Hepatocyte (in vitro differentiated cells): ENCODE data around the gene OXSR1. TPM values are rescaled to one million over a fixed set of nuclear protein-coding genes. Genes with fewer than 3 reads are reported as not detected.

ENCODE experiments used
- DNase-seq: peaks from one replicate; pipeline ENCODE4 v3.0.0-alpha.2; 2016; ENCODE audit warnings: low spot score
- H2AFZ ChIP-seq: fragments of 200-600 bp; sonication (generic); 2 replicates; pipeline ENCODE4 v1.6.0; 2016; ENCODE audit warnings: antibody characterized with exemption, mild to moderate bottlenecking
- H3K27ac ChIP-seq: fragments of 200-600 bp; sonication (generic); 2 replicates; pipeline ENCODE4 v1.5.1; 2016; ENCODE audit warnings: mild to moderate bottlenecking
- H3K27me3 ChIP-seq: fragments of 200-600 bp; sonication (generic); 2 replicates; pipeline ENCODE4 v1.6.1; 2016
- H3K36me3 ChIP-seq: fragments of 200-600 bp; sonication (generic); replicated peaks from 2 replicates; pipeline ENCODE4 v1.5.1; 2016; ENCODE audit warnings: low read depth; ENCODE audit not compliant: insufficient read depth
- H3K4me1 ChIP-seq: fragments of 200-600 bp; sonication (generic); 2 replicates; pipeline ENCODE4 v1.5.1; 2016; ENCODE audit warnings: mild to moderate bottlenecking, moderate library complexity; ENCODE audit not compliant: insufficient read depth
- H3K4me2 ChIP-seq: fragments of 200-600 bp; sonication (generic); 2 replicates; pipeline ENCODE4 v1.6.0; 2016
- H3K4me3 ChIP-seq: fragments of 200-600 bp; sonication (generic); 2 replicates; pipeline ENCODE4 v1.5.1; 2016; ENCODE audit warnings: mild to moderate bottlenecking
- H3K79me2 ChIP-seq: fragments of 200-600 bp; sonication (generic); 2 replicates; pipeline ENCODE4 v1.6.0; 2017; ENCODE audit warnings: mild to moderate bottlenecking
- H3K9me2 ChIP-seq: fragments of 200-600 bp; sonication (generic); replicated peaks from 2 replicates; pipeline ENCODE4 v1.6.0; 2017; ENCODE audit warnings: mild to moderate bottlenecking; ENCODE audit not compliant: insufficient read depth
- H3K9me3 ChIP-seq: fragments of 200-600 bp; sonication (generic); 2 replicates; pipeline ENCODE4 v1.5.1; 2016; ENCODE audit warnings: low read depth, mild to moderate bottlenecking
- H4K20me1 ChIP-seq: fragments of 200-600 bp; sonication (generic); 2 replicates; pipeline ENCODE4 v1.6.0; 2016; ENCODE audit warnings: mild to moderate bottlenecking; ENCODE audit not compliant: insufficient read depth, poor library complexity, severe bottlenecking
- EZH2 ChIP-seq: fragments of 200-600 bp; sonication (generic); IDR thresholded peaks from 2 replicates; pipeline ENCODE4 v1.6.1; 2016; ENCODE audit warnings: antibody characterized with exemption, mild to moderate bottlenecking, borderline replicate concordance
- EZH2phosphoT487 ChIP-seq: fragments of 200-600 bp; sonication (generic); IDR thresholded peaks from one replicate; pipeline ENCODE4 v1.6.1; 2018; ENCODE audit warnings: antibody characterized with exemption, mild to moderate bottlenecking, low read depth, moderate library complexity; ENCODE audit not compliant: unreplicated experiment, severe bottlenecking
- WGBS: methylation state at CpG from one replicate; pipeline ENCODE4 v1.1.6; 2016; ENCODE audit warnings: low lambda C conversion rate; ENCODE audit errors: missing lambda C conversion rate; 5-methylcytosine and 5-hydroxymethylcytosine counted together
- polyA plus RNA-seq: library from polyadenylated mRNA; unstranded; fragments of >200 nt; fragmentation: Nextera tagmentation; extraction: Ambion mirVana; gene quantifications from 2 replicates; pipeline ENCODE4 v1.2.1, GENCODE V29; 2016
- total RNA-seq: library from RNA; depleted of rRNA; stranded (reverse); fragments of >200 nt; gene quantifications from 2 replicates; pipeline ENCODE4 v1.2.3, GENCODE V29; 2014
- TF ChIP-seq, protein P1 (sequence below): fragments of 200-600 bp; sonication (generic); IDR thresholded peaks from 2 replicates; pipeline ENCODE4 v1.5.1; 2016; ENCODE audit warnings: antibody characterized with exemption, mild to moderate bottlenecking; ENCODE audit not compliant: poor library complexity

The OXSR1 gene
- total and polyA plus RNA-seq, 2 experiments from 2014 or later = 15.7 to 30.7 TPM

GRCh38 chr3:38276917-38277630, 111.7 kb downstream of the OXSR1 start:
- WGBS = 98% methylated on average over 13 of the region's 13 CpGs
- H3K27ac ChIP-seq = no peak overlapping the region
- H4K20me1 ChIP-seq = no peaks in the 10 kb centered on the region
- TF ChIP-seq, protein P1, sequence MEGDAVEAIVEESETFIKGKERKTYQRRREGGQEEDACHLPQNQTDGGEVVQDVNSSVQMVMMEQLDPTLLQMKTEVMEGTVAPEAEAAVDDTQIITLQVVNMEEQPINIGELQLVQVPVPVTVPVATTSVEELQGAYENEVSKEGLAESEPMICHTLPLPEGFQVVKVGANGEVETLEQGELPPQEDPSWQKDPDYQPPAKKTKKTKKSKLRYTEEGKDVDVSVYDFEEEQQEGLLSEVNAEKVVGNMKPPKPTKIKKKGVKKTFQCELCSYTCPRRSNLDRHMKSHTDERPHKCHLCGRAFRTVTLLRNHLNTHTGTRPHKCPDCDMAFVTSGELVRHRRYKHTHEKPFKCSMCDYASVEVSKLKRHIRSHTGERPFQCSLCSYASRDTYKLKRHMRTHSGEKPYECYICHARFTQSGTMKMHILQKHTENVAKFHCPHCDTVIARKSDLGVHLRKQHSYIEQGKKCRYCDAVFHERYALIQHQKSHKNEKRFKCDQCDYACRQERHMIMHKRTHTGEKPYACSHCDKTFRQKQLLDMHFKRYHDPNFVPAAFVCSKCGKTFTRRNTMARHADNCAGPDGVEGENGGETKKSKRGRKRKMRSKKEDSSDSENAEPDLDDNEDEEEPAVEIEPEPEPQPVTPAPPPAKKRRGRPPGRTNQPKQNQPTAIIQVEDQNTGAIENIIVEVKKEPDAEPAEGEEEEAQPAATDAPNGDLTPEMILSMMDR = no peak
- TF ChIP-seq EZH2phosphoT487 = no peak
- no peak for TF ChIP-seq EZH2
- H3K9me2 ChIP-seq = no peaks in the 10 kb centered on the region
- DNase-seq = no peak
- no peaks in the 10 kb centered on the region for H3K9me3 ChIP-seq
- H3K79me2 ChIP-seq = no peaks in the 10 kb centered on the region
- no peak overlapping the region for H3K4me3 ChIP-seq
- no peak overlapping the region for H2AFZ ChIP-seq
- no peaks in the 10 kb centered on the region for H3K4me1 ChIP-seq
- no peak overlapping the region for H3K4me2 ChIP-seq
- H3K27me3 ChIP-seq = no peaks in the 10 kb centered on the region
- H3K36me3 ChIP-seq = no peaks in the 10 kb centered on the region

- DNase-seq = no peak
- H3K4me1 ChIP-seq = no peaks in the 10 kb centered on the region
- no peaks in the 10 kb centered on the region for H3K9me3 ChIP-seq
- H3K27ac ChIP-seq = no peak overlapping the region
- no peaks in the 10 kb centered on the region for H4K20me1 ChIP-seq
- no peaks in the 10 kb centered on the region for H3K79me2 ChIP-seq
- WGBS = 95% methylated on average over 5 of the region's 5 CpGs
- no peak overlapping the region for H3K4me3 ChIP-seq
- no peaks in the 10 kb centered on the region for H3K36me3 ChIP-seq
- H3K4me2 ChIP-seq = no peak overlapping the region
- TF ChIP-seq EZH2 (no peak), EZH2phosphoT487 (no peak)
- TF ChIP-seq, protein P1 = no peak
- no peaks in the 10 kb centered on the region for H3K9me2 ChIP-seq
- H3K27me3 ChIP-seq = no peaks in the 10 kb centered on the region
- H2AFZ ChIP-seq = no peak overlapping the region
Observed at GRCh38 chr3:38278841-38279240, 113.5 kb downstream of the OXSR1 start.

GRCh38 chr3:38281895-38282686, 116.8 kb downstream of the OXSR1 start, which contains the start of gene SLC22A14:
Gene SLC22A14, plus strand, starts transcription at chr3:38282294. Its CDS starts 23,733 bp downstream, at chr3:38306027.
- no peaks in the 10 kb centered on the region for H3K4me1 ChIP-seq
- H2AFZ ChIP-seq = no peak within 1 kb of the TSS
- H3K9me3 ChIP-seq = no peaks in the 10 kb centered on the region
- H3K9me2 ChIP-seq = no peaks in the 10 kb centered on the region
- no peak within 1 kb of the TSS for H3K4me2 ChIP-seq
- H3K27ac ChIP-seq = no peak within 1 kb of the TSS
- H3K36me3 ChIP-seq = no peaks in the 10 kb centered on the region
- H3K4me3 ChIP-seq = no peak within 1 kb of the TSS
- DNase-seq = no peak
- 91% methylated on average over 14 of the region's 14 CpGs for WGBS
- TF ChIP-seq EZH2phosphoT487 (no peak), EZH2 (no peak)
- TF ChIP-seq, protein P1 = no peak
- H3K27me3 ChIP-seq = no peaks in the 10 kb centered on the region
- H4K20me1 ChIP-seq = no peaks in the 10 kb centered on the region
- no peaks in the 10 kb centered on the region for H3K79me2 ChIP-seq
